ENCODE data around the gene AKIP1.

- TF ChIP-seq CTCF (IDR thresholded peaks at IDR 0.05; ENCODE audit: insufficient read depth, low read length): no peak
- TF ChIP-seq POLR2AphosphoS5 (IDR thresholded peaks at IDR 0.05; ENCODE audit: low read depth): no peak
- no peak for TF ChIP-seq GABPA (IDR thresholded peaks at IDR 0.05; ENCODE audit: low read depth)
- TF ChIP-seq REST (IDR thresholded peaks at IDR 0.05; ENCODE audit: insufficient replicate concordance, low read depth): no peak
- TF ChIP-seq SPI1 (IDR thresholded peaks at IDR 0.05; ENCODE audit: borderline replicate concordance, low read depth): no peak
Observed at GRCh38 chr11:8905528-8906165, 5.3 kb upstream of the AKIP1 start.

Data from HL-60 (cell line).